HG03457 (cell line): ENCODE results near the gene CMC2.

Source experiments
- ATAC-seq: cut with Tn5 transposase; IDR thresholded peaks from one replicate; pipeline ENCODE4 v1.9.1; 2021; ENCODE audit warnings: moderate number of reproducible peaks; ENCODE audit not compliant: unreplicated experiment

CMC2 gene

GRCh38 chr16:81003610-81004460 is 2.9 kb downstream of the CMC2 start:
- ATAC-seq, result no peak

GRCh38 chr16:81003064-81003463 is 3.6 kb downstream of the CMC2 start:
- ATAC-seq, result no peak

GRCh38 chr16:81001330-81001729 is 5.4 kb downstream of the CMC2 start:
- no peak for ATAC-seq

- no peak for ATAC-seq
These were observed 5.8 kb downstream of the CMC2 start for GRCh38 chr16:81000873-81001272.

GRCh38 chr16:80997964-80998620 is 8.6 kb downstream of the CMC2 start:
- ATAC-seq, result no peak

DNA sequence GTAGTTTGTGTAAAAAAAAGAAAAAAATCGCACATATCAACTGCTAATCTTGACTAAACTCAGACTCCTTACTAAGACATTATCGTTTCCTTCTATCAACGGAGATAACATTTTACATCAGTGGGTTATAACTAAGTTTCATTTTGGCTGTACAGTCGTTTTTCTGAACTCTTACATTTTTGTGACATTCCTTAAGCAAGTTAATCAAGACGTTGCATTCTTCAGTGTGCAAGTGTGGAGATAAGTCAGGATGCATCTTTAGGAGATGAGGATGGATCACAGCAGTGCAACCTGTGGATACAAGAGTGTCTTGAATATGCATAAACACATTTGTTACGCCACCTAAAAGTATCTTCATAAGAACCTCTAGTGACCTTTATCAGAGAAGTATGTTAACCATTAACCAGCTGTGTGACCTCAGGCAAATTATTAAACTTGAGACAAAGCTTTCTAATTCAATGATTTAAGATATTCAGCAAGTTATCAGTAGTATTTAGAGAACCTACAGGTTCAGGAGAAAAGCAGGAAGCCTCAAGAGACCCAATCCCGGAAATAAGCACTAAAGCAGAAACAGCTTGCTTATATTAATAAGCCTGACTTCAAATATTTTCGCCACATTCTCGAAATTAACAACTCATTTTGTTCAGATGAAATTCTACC is 9.4 kb downstream of the CMC2 start:
- no peak for ATAC-seq

GRCh38 chr16:80996688-80997138 is 10.0 kb downstream of the CMC2 start:
- ATAC-seq, result no peak

DNA sequence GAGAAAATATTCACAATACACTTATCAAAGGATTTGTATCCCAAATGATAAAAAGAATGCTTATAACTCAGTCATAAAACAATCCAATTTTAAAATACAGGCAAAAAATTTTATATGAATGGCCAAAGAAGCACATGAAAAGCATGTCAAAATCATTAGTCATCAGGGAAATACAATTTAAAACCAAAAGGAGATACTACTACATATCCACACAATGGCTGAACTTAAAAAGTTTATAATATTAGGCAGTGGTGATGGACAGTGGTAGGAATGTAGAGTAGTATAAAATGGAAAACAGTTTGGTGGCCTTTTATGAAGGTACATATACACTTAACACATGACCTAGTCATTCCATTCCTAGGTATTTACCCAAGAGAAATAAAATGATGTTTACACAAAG is 12.2 kb downstream of the CMC2 start:
- no peak for ATAC-seq

DNA sequence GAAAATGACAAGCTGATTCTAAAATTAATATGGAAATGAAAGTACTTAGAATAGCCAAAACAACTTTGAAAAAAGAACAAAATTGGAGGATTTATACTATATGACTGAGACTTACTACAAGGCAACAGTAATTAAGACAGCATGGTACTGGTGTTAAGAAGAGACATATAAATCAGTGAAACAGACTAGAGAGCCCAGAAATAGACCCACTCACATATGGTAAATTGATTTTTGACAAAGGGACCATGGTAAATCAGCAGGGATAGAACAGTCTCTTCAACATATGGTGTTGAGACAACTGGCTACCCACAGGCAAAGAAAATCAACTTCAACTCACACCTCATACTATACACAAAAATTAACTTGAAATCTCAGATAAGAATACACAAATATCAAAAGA is 12.9 kb downstream of the CMC2 start:
- ATAC-seq, result no peak

DNA sequence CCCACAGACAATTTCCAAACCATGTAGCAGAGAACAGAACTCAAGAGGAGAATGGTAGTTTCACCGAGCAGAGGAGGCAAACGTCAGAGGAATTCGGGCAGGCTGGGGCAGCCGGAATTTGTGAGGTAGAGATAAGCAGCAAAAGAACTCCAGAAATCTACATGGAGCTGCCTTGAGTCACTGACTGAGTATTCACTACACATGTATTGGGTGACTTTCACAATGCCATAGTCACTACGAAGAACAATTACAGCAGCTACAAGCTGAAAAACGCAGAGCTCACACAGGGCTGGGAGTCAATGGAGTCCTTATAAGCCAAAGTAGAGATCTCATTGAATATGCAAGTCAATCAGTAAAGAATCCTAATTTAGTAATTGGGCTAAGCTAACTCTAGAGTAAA is 13.4 kb downstream of the CMC2 start:
- no peak for ATAC-seq

DNA sequence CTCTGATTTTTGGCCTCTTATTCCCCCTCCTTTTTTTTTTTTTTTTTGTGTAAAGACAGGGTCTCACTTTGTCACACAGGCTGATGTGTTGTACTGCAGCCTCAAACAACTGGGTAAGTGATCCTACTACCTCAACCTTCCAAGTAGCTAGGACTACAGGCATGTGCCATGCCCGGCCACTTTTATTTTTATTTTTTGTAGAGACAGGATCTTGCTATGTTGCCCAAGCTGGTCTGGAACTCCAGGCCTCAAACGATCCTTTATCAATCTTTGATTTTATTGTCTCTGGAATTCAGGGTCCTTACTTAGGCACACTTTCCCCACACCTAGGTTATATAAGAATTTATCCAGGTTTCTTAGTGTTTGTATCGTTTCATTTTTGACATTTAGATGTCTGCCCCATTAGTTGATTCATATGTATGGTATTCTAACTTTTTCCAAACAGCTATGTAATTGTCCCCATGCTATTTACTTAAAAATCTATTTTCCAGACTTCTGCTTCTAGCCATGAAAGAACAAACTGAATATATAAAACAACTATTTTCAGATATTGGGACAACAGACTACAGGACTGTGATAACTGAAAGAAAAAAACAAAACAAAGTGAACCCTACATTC is 13.9 kb downstream of the CMC2 start:
- ATAC-seq, result no peak

- no peak for ATAC-seq
These were observed 14.8 kb downstream of the CMC2 start for GRCh38 chr16:80991792-80992430.

DNA sequence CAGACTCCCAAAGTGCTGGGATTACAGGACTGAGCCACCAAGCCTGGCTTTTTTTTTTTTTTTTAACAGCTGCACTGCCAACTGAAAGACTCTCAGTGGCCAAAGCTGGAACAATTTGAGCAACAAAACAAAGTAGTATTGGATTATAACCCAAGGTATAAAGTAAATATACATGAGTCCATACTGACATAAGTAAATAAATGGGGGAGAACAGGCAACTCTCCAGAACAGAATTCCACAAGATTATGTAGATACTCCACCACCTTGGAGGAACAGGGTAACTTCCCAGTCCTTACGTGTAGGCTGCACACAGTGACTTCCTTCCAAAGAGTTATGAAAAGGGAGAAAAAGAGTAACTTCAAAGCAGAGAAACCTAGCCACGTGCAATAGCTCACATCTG is 15.7 kb downstream of the CMC2 start:
- no peak for ATAC-seq

- no peak for ATAC-seq
These were observed 16.1 kb downstream of the CMC2 start for GRCh38 chr16:80990577-80990976.

DNA sequence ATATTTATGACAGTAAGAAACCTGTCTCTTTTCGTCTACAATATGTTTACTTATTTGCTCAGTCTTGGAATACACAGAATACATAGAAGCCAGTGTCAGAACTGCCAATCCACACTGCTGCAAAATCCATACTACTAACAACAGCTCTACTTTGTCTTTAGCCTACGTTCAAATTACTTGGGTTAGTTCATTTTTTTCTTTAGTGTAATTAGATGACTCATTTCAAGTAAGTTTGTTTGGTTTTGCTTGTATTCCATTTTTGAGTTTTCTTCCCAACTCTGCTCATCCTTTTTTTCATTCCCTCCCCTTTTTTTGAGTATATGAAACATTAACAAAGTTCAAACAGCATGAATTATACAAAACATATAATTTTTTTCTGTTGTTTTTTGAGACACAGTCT is 16.9 kb downstream of the CMC2 start:
- no peak for ATAC-seq

GRCh38 chr16:80988756-80989155 is 17.9 kb downstream of the CMC2 start:
- ATAC-seq, result no peak

- no peak for ATAC-seq
These were observed 20.1 kb downstream of the CMC2 start for GRCh38 chr16:80986557-80986956.

DNA sequence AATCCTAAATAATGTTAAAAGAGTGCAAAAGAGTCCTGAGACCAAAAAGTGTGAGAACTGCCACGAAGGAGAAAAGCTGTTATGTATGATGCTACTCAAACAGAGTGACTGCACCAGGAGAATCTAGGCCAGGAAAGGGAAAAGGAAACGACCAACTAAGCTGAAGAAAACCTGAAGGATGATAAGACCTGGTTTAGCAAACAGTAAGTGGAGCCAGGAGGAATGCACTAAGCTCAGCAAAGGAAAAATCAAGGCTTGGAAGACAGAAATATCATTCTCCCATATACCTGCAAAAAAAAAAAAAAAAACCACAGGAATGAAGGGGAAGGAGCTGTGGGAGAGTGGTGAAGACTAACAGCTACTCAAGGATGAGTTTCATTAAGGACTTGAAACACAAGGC is 21.1 kb downstream of the CMC2 start:
- ATAC-seq, result no peak

DNA sequence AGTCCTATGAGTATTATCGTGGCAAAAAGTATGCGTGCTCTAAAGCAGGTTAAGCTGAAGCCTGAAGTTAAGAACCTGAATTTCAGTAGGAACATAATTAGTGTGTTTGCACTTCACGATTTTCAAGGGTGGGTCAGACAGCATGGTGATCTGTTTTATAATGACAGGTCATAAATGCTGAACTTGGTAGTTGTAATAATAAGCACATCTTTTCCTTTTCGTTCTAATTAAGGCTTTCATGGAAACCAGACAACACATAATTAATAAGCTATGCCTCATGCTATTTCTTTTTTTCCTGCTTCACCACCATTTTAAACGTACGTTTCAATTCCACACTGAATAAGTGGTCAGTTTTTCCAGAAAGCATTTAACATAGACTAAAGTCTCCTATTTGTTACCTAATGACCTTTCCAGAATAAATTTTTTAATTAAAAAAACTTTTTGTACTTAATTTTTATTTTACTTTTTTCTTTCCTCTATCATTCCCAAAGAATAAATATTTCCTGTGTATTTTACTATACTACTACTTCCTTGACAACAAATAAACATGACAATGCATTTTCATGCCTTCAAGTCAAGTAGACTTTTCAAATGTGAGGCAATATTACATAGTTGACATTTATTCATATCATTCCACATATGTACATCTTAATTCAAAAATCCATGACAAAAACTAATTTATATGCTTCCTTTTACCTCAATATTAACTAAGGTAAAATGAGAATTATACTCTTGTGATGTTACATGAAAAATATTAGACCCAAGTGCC is 22.4 kb downstream of the CMC2 start:
- ATAC-seq, result no peak

GRCh38 chr16:80982646-80983045 is 24.0 kb downstream of the CMC2 start:
- ATAC-seq, result no peak
